HG03460 (cell line): ENCODE data around the gene PITX1.

Source experiments
- ATAC-seq: cut with Tn5 transposase; IDR thresholded peaks from one replicate; pipeline ENCODE4 v1.9.1; 2021; ENCODE audit not compliant: unreplicated experiment

Gene PITX1

GRCh38 chr5:135042595-135042994, 8.6 kb upstream of the PITX1 start:
- no peak for ATAC-seq

GRCh38 chr5:135041726-135042125, 7.7 kb upstream of the PITX1 start:
- ATAC-seq = no peak

- no peak for ATAC-seq
These were observed 7.1 kb upstream of the PITX1 start for GRCh38 chr5:135041145-135041587.

DNA sequence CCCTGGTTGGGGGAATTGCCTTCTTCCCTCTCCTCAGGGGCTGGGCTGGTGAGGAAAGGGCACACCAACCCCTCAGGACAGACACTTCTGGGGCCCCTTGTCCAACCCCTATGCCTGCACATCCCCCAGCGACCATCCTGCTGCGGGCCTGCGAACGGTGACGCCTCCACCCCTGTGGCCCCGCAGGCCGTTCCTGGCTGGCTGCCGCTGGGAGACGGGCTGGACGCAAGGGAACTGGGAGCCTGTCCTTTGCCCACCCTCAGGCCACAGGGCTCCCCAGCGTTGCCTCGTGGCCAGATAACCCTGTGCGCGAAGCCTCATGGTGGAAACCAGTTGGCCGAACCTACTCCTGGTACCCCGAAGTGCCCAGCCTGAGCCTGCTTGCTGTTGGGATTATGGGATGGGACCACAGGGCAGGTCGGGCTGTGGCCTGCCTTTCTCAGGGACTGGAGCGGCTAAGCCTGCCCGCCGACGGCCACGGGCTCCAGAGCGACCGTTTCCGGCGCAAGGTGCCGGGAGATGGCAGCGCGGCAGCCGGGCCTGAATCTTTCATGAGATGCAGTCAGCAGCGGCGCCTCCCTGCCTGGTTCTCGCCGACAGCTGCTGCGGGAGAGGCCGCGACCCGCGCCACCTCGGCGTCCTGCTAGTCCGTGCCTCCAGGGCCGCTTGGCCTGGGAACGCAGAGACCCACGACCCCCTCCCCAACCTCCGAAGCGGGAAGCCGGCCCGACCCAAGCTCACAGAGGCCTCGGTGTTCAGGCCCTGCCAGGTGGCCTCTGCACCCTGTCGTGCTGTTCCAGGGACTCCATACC, 6.5 kb upstream of the PITX1 start:
- ATAC-seq = no peak

DNA sequence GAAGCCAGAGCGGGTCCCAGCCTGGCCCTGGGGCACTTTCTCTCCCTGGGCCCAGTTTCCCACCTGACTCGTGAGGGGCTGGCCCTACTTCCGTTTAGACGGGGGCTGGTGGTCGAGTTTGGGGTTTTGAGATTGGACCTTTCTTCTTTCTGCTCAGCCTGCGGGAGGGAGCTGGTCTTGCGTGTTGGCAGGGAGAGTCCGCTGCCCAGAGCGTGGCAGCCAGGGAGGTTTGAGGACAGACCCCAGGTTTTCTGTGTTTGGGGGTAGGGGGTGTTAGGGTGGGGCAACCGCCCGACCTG, 6.0 kb upstream of the PITX1 start:
- no peak for ATAC-seq

GRCh38 chr5:135039271-135040033, 5.4 kb upstream of the PITX1 start:
- no peak for ATAC-seq

DNA sequence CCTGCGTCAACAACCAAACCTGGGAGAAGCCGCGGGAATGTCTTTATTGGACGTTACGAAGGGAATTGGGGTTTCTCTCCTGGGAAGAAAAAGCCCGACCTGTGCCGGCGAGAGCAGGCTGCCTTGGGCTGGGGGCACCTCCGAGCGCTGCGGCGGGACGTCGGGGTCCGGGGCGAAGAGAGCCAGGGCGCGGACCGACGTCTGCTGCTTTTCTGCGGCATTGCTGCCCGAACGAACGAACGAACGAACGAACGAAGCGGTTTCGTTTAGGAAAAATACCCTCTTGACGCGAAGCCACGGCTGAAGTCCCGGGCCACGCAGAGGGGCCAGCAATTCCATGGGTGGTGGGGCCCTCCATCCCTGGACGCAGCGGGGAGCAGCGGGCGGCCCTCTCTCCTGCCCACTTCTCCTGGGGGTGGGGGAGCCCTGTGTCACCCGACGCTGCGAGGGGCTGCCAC, 4.8 kb upstream of the PITX1 start:
- ATAC-seq = no peak

GRCh38 chr5:135038205-135038812, 4.3 kb upstream of the PITX1 start:
- ATAC-seq = no peak

GRCh38 chr5:135037519-135038204, 3.6 kb upstream of the PITX1 start:
- no peak for ATAC-seq

- ATAC-seq = no peak
These were observed 2.4 kb upstream of the PITX1 start for GRCh38 chr5:135036405-135036804.

DNA sequence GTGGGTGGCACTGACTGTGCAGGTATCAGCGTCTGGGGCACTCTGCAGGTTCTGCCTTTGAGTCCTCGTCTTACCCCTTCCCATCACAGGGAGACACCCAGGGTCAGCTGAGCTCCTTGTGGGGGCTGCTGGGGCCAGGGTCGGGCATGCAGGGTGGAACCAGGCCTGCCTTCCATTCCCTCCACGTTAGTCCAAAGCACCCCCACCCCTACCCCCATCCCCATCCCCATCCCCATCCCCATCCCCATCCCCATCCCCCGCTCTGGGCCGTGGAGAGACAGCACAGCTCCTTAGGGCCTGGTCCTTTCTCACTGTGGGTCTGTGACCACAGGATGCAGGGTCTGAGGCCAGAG, 1.6 kb upstream of the PITX1 start:
- ATAC-seq = no peak

GRCh38 chr5:135034963-135035677, 1.1 kb upstream of the PITX1 start:
- ATAC-seq = no peak

- no peak for ATAC-seq
These were observed 371 bp upstream of the PITX1 start for GRCh38 chr5:135034236-135034962.

DNA sequence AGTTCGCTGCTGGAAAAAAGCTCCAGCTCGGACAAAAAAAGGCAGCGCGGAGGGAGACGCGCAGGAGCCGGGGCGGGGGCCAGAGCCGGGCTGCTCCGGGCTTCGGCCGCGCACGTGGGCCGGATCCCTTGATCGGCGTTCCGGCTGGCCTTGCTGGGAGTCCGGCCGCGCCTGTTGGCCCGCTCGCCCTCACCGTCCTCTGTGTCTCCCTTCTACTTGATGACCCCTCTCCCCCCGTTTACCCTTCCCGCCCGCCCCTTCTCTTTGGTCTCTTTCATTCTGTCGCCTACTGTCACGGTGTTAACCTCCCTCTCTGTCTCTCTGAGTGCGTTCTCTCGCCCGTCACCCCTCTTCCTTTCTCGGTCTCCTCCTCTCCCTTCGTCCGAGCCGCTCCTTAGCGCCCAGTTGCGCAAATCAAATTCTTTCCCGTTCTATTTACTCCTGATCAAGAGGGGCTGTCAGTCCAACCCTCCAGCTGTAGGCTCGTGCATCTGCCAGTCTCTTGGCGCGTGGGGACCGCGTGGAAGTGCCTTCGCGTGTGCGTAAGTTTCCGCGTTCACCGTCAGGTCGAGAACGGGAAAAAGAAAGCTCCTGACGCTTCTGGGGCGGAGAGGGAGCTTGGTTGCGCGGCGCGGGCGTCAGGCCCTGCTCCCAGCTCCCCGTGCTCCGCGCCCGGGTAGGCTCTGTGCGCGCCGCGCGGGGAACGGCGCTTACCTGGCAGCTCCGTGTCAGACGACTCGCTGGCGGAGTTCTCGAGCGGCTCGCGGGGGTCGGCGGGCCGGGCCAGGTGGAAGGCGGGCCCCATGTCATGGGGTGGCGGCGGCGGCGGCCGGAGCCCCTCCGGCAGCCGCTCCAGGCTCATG, 798 bp downstream of the PITX1 start:
- no peak for ATAC-seq

DNA sequence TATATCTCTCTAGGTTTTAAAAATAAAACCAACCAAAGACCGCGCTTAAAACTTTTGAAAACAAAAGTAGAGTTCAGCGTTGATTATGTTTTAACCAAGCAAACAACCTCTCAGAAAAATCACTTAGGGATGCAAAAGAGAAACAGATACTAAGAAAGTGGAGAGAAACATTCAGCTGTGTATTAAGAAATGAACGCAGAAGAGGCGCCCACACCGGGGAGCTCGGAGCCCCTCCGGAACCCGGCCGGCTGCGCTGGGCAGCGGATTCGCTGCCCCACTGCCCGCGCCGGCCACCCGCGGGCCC, 1.4 kb downstream of the PITX1 start:
- no peak for ATAC-seq

GRCh38 chr5:135031813-135032694, 2.0 kb downstream of the PITX1 start:
- ATAC-seq = no peak

DNA sequence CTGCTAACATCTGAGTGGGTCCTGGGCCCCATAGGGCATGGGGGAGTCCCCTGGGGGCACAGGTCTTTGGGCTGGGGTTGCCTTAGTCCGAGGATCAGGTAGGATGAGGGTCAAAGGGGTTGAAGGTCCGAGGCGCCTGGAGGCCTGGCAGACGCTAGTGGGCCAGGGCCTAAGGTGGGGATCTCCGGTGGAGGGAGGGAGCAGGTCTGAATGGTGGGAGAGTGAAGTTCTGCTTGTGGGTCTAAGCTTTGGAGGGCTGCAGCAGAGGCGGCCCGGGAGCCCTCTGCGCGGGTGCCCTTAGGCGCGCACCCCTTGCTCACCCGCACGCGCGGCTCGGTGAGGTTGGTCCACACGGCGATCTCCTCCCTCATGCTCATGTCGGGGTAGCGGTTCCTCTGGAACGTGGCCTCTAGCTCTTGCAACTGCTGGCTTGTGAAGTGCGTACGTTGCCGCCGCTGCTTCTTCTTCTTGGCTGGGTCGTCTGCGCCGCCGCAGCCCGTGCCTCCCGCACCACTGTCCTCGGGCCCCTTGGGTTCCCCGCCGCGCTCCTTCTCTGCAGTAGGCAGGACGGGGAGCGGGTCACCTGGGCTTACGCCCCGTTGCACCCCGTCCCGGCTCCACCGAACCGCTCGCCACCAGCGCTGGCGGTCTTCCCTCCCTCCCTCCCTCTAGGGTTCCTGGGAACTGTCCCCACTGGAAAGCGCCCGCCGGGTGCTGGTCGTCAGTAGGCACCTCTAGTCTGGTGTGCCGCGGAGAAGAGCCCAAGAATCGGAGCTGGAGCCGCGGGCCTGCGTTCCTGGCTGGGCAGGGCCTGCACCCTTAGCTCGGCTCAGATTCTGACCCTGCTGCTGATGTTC, 2.8 kb downstream of the PITX1 start:
- ATAC-seq = no peak
